Femur (tissue), 1 donor: ENCODE data around the gene POU2F1.
"Not testable (repeated sequence)": the region's sequence is repeated elsewhere in the genome, so short reads cannot be mapped to it uniquely, and the experiment has no call there.

Source experiments
- DNase-seq: peaks from one replicate; pipeline ENCODE4 v3.0.0-alpha.2; 2017

Gene POU2F1

DNA sequence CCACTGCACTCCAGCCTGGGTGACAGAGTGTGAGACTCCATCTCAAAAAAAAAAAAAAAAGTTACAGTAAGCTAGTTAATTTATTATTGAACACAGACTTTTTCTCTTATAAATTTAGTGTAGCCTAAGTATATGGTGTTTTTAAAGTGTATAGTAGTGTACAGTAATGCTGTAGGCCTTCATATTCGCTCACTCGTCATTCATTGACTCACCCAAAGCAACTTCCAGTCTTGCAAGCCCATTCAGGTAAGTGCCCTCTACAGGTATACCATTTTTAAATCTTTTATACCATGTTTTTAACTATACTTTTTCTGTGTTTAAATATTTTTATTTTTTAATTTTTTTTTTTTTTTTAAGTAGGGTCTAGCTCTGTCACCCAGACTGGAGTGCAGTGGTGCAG is 12.1 kb downstream of the POU2F1 start:
- no peak for DNase-seq

DNA sequence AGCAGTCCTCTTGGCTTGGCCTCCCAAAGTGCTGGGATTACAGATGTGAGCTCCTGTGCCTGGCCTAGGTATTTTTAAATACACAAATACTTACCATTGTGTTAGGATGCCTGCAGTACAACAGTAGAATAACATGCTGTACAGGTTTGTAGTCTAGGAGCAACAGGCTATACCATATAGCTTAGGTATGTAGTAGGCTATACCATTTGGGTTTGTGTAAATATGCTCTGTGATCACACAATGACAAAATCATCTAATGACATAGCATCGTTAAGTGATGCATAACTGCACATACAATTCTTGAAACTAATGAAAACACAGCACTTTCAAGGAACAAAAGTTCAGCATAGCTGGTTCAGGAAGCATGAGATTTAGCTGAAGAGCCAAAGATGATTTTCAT is 12.7 kb downstream of the POU2F1 start:
- DNase-seq, result no peak

DNA sequence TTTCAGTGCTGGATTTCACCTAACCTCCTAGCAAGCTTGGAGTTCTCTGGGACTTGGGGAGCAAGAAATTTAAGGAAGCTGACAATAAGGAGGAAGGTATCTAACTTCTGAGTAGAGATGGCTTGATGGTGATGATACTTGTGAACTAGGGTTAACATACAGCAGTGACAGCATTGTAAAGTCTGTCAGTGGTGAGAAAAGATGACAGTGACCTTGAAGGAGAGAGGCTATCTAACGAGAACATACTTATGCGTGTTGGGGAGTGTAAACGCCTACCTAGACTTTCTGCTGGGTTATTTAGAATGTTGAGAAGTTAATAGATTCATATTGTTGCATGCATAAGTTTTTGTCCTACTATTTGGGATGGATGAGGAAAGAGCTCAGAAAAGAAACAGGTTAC is 16.3 kb downstream of the POU2F1 start:
- no peak for DNase-seq

DNA sequence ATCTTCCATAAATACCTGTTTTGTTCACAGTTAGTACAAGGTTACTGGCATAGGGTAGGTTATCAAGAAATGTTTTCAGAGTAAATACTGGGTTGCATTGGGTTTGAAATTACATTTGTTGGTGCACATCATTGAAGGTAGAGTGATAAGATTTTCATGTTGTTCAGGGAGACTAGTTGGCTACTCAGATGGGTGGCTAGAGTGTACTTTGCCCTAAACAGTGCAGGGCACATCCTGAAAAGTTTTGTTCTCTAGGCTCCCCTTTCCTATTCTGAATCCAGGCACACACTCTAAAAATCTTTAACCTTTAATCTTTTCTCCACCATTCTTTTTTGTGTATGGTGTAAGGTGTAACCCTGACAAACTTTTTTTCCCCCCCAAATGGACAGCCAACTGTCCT is 18.0 kb downstream of the POU2F1 start:
- DNase-seq, result no peak

DNA sequence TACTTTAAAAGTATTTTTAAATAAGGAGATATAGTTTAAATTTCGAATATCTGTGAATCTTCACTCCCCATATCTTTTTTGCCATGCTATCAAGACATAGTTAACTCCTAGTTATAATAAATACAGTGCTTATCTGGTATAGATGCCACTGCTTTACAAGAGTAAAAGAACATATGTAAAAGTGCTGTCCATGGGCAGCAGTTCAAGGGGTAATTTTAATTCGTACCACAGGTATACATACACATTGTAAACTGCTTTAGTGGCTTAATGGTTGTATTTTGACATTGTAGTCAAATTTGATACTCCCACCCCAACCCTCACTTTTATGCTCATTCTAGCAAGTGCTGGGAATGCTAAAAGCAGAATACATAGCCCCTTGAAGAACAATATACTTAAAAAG is 18.6 kb downstream of the POU2F1 start:
- DNase-seq, result no peak

DNA sequence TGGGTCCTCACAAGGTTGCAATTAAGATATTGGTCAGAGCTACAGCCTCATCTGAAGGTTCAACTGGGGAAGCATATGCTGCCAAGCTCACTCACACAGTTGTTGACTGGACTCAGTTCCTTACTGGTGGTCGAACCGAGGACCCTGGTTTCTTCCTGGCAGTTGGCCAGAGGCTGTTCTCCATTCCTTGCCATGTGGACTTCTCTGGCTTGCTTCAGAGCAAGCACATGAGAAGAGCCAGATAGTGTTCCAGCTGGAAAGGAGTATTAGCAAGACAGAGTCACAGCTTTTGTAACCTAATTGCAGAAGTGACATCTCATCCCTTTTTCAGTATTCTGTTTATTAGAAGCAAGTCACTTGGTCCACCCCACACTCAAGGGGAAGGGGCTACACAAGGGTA is 23.6 kb downstream of the POU2F1 start:
- DNase-seq, result no peak

DNA sequence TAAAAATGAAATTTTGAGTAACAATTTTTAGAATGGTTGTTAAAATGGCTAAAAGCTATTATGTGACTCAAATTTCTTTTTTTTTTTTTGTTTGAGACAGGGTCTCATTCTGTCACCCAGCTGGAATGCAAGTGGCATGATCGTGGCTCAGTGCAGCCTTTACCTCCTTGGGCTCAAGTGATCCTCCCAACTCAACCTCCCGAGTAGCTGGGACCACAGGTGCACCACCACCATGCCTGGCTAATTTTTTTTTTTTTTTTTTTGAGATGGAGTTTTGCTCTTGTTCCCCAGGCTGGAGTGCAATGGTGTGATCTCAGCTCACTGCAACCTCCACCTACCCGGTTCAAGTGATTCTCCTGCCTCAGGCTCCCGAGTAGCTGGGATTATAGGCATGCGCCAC is 24.5 kb downstream of the POU2F1 start:
- not testable (repeated sequence) for DNase-seq

DNA sequence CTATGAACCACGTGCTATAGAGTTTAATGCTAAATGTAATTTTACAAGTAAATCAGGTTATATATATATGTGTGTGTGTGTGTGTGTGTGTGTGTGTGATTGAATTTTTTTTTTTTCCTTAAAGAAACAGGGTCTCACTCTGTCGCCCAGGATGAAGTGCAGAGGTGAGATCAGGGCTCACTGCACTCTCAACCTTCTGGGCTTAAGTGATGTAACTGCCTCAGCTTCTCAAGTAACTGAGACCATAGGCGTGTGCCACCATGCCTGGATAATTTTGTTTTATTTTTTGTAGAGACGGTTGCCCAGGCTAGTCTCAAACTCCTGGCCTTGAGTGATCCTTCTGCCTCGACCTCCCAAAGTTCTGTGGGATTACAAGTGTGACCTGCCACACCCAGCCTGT is 26.3 kb downstream of the POU2F1 start:
- no peak for DNase-seq

DNA sequence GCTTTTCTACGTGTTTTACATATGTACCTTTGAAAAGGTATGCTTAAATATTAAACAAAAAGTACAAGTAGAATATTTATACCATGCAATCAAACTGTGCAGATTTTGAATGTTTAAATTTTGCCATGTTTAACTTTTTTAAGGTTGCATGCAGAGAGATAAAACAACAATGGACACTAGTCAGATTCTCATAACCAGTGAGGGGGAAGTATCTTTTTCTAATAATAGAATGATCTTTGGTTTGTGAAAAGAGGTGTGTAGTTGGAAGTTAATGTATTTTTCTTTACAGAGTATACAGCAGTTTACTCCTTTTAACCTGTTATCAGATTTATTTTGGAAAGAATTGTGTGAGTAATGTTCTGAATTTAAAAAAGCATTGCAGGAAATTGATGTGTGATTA is 27.1 kb downstream of the POU2F1 start:
- no peak for DNase-seq

DNA sequence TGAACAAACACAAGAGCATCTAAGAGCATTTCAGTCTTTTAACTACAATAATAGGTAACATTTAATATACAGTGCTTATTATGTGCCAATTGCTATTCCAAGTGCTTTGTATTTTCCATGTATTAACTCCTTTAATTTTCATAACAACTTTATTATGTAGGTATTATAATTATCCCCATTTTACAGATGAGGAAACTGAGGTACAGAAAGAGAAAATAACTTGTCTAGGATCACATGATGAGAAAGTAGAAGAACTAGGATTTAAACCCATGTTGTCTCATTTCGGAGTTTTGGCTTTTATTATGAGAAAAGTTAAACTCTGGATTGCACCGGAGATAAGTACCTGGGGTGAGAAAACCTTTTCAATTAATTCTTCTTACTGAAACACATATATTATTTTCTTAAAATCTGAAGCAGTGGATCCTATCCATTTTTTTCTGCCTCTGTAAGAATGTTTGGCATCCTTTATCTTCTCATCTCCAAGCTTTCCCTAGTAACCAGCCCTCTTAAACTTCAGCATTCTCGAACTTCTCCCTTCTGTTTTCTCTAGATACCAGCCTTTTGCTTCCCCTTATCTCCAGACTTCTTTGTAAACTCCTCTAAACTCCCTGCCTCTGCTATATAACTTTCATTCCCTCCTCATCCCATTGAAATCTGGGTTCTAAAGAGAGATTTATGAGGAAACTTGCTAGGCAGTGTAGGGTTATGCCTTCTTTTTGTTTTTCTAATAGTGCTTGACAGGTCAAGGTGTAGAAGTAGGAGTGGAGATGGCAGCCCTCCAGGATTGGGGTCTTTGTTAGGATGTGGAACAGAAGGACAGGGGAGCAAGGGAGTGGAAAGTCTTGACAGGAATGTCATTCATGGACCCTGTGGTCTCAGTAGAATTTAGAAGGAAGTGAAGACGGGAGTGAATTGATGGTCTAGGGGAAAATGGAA is 28.3 kb downstream of the POU2F1 start:
- no peak for DNase-seq

DNA sequence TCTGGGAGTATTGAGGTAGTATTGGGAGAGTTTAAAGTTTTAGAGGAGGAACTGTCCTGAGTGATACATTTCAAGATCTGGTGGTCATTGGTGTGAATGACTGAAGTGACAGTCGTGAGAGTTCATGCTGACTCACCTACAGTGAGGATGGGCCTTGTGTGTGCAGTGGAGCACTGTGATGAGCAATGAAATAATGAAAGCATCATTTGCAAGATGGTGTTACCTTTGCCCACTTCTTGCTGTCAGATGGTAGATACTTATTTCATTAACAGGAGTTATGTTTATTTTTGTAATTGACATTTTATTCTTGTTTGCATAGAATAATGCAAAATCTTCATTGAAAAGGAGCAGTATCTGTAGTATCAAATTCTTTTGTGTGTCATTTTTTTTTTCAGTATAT is 29.0 kb downstream of the POU2F1 start:
- DNase-seq, result no peak

DNA sequence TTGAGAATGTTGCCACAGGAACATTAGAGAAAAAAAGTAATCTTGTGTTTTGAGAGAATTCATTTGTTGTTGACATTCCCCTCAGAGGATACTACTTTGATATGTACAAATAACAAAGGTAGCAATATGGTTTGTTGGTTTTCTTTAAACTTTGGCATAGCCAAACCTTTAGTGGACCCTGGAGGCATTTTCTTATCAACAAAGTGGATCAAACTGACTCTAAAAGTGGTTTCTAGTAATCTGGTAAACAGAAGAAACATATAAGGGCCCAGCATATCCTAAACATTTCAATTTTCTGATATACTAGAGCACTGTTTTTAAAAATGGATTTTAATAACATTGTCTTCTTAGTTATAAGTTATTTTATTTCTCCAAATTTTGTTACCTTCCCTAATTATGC is 29.8 kb downstream of the POU2F1 start:
- DNase-seq, result no peak

DNA sequence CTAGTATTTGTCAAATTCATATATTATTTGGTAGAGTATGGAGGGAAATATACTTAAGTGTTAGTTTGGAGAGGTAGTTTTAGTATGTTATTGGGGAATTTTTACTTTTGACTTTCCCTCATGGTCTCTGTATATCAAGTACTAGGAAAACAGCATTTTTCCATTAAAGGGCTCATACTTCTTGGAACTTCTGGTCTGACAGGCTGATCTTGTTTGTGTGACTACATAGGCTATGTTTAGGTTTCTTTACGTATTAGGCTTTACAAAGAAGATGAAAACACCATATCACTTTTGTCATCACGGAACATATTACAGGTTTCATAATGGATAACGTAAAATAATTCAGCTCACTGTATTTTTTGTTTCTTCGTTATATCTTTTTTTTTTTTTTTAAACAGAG is 30.8 kb downstream of the POU2F1 start:
- DNase-seq, result no peak

DNA sequence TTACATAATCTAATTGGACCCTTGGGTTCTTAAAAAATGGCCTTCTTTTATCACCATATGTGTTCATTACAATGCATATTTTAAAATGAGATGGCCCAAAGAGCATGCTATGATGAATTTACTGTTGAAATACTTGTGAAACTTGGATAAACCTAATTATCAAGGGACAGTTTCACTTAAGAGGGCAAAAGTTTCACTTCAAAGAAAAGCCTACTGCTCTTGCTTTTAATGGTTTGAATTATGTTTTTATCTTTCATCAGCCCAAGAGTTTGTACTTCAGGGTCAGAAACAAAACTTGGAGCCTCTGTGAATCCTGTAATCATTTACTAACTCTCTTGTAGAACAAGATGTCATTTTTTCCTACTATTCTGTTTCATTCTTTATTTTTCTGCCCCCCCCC is 32.3 kb downstream of the POU2F1 start:
- DNase-seq, result no peak

DNA sequence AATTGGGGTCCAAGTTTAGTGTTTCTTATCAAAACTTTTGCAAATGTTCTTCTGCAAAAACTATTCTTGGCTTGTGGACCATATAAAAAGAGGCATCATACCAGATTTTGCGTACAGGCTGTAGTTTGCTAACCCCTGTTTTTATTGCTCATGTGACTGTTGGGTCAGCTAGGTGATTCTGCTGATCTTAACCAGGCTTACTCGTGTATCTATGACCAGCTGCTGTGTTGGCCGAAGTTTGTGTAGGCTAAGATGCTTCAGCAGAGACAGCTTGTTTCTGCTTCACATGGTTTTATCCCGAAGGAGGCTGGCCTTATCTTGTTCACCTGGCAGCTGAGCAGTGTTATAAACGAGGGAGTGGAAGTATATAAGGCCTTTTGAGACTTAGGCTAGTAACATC is 38.2 kb downstream of the POU2F1 start:
- no peak for DNase-seq

DNA sequence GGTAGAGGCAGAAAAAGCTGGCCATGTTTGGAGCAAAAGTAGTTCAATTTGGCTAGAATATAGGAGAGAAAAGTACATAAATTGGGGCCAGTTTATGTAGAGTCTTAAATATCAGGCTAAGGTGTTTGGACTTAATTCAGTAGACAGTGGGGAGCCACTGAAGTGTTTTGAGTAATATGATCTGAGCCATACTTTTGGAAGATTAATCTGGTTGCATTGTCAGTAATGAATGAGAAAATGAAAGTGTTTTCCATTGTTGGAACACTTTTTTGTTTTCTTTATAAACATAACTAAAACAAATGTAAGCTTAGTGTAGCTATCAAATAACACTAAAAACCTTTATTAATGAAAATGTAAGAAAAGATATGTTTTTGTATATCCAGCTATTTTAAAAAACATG is 42.1 kb downstream of the POU2F1 start:
- DNase-seq, result no peak

DNA sequence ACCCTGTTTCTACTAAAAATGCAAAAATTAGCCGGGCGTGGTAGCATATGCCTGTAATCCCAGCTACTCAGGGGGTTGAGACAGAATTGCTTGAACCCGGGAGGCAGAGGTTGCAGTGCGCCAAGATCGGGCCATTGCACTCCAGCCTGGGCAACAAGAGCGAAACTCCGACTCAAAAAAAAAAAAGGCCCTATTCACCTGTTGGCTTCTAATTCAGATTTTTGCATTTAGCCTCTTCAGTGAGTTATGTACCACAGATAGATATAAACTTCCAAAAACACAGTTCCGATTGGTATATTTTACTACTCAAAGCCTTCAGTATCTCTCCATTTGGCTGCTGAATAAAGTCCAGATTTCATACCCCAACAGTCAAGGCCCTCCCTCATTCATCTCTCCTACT is 42.7 kb downstream of the POU2F1 start:
- no peak for DNase-seq

DNA sequence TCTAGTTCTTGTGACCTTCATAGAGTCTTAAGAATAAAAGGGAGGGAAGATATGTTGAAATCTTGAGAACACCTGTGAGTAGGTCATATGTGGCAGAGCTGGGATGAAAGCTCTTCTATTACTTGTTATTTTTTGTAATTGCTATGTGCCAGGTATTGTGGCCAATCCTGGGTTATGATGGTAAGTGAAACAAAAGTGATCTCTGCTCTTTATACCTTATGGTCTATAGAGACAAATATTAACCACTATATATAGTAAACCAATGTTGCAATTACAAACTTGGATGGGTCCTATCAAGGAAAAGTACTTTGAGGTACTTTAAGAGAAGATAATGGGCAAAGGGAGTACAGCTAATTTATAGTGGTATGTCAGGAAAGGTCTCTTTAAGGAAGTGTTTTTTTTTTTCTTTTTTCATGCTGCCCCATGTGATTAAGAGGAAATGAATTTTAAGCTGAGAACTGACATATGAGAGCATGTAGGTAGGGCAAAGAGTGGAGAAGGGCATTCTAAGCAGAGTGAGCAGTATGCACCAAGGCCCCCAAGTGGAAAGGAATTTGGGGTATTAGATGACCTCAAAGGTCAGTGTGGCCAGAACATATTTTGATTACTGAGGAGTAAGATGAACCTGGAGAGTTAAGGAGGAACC is 43.3 kb downstream of the POU2F1 start:
- no peak for DNase-seq

DNA sequence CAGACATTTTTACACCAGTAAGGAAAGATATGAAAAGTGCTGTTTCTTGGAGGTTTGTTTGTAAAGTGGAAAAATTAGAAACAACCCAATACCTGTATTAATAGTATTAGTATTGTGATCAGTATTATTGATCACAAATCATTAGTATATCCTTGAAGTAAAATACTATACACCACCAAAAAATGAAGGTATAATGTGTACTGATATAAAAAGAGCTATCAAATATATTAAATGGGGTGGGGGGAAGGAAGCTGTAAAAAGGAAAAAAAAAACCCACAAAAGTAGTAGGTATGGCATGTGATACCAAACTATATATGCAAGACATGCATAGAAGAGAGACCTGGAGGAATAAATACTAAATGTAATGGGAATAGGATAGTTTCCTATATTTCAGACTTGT is 46.3 kb downstream of the POU2F1 start:
- no peak for DNase-seq

DNA sequence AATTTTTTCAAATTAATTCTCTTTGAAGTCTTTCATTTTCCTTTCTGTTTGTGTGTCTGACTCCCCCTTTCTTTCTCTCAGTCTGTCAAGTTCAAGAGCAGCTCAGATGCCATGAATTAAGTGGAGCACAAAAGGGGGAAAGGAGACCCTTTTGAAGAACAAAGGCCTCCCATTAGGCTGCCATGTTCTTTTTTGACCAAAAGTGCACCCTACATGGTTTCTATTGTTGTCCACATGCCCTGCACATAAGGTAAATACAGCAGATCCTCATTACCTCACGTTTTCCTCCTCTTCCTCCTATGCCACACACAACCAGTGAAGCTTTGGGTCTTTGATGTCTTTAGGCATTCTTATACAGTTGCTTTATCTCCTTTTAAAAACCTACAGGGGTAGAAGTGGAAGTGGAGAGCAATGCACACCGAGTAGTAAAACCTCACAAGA is 47.7 kb downstream of the POU2F1 start:
- DNase-seq, result no peak

DNA sequence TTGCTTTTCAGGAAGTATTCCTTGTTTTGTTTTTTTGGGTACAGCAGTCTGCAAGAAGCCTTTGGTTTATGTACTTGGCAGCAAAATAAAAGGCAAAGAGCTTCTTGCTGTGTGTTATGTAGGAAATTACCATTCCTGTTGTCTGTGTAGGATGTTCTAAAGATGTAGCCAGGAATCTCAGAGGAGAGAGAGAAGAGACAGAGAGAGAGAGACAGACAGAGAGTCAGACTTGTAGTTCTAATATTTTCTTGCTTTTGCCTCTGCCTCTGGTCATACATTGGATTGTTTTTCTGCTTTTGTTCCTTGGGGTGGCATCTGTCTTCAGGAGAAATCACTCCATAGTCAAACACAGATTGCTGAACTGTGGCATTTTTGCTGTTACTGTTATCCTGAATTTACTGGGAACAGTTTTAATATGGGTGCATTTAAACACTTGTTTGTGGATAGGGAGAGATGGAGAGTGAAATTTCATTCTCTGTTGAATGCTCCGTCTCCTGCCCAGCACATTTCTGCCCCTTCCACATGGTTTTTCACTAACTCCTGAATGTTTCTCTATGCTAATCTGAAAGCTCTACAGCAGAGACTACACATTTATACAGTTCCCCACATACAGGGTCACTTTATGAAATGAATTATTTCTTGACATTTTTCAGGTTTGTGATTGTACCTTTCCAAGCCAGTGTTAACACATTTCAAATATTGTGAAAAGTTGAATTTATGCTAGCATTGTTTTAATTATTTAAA is 49.8 kb downstream of the POU2F1 start:
- no peak for DNase-seq

DNA sequence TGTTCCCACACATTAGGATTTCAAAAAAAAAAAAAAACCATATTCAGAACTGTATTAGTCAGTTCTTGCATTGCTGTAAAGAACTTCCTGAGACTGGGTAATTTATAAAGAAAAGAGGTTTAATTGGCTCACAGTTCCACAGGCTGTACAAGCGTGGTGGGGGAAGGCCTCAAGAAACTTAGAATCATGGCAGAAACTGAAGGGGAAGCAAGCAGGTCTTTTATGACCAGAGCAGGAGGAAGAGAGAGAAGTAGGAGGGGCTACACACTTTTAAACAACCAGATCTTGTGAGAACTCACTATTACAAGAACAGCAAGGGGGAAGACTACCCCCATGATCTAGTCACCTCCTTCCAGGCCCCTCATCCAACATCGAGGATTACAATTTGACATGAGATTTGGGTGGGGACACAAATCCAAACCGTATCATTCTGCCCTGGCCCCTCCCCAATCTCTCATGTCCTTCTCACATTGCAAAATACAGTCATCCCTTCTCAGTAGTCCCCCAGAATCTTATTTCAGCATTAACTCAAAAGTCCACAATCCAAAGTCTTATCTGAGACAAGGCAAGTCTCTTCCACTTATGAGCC is 51.8 kb downstream of the POU2F1 start:
- DNase-seq, result no peak

DNA sequence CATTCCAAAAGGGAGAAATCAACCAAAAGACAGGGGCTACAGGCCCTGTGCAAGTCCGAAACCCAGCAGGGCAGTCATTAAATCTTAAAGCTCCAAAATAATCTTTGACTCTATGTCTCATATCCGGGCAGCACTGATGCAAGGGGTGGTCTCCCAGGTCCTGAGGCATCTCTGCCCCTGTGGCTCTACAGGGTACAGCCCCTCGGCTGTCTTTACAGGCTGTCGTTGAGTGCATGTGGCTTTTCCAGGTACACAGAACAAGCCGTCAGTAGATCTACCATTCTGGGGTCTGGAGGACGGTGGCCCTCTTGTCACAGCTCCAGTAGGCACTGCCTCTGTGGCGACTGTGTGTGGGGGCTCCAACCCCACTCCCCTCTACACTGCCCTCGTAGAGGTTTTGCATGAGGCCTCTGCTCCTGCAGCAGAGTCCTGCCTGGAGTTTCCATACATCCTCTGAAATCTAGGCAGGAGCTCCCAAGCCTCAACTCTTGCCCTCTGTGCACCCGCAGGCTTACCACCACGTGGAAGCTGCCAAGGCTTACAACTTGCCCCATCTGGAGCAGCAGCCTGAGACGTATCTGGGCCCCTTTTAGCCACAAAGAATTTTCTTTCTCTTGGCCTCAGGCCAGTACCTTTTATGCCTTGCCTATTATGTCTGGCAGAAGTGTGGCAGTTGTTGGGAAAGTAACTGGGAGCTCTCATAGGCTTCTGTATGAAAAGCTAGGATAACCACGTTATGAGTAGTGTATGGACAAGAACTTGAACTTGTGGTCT is 52.5 kb downstream of the POU2F1 start:
- peak; percentile 46 for DNase-seq
